HG03342 (cell line): ENCODE measurements around the gene GUCA2B.

Experiments
- ATAC-seq: cut with Tn5 transposase; IDR thresholded peaks from one replicate; pipeline ENCODE4 v1.9.1; 2021; ENCODE audit warnings: mild to moderate bottlenecking, moderate library complexity; ENCODE audit not compliant: unreplicated experiment

The GUCA2B gene

DNA sequence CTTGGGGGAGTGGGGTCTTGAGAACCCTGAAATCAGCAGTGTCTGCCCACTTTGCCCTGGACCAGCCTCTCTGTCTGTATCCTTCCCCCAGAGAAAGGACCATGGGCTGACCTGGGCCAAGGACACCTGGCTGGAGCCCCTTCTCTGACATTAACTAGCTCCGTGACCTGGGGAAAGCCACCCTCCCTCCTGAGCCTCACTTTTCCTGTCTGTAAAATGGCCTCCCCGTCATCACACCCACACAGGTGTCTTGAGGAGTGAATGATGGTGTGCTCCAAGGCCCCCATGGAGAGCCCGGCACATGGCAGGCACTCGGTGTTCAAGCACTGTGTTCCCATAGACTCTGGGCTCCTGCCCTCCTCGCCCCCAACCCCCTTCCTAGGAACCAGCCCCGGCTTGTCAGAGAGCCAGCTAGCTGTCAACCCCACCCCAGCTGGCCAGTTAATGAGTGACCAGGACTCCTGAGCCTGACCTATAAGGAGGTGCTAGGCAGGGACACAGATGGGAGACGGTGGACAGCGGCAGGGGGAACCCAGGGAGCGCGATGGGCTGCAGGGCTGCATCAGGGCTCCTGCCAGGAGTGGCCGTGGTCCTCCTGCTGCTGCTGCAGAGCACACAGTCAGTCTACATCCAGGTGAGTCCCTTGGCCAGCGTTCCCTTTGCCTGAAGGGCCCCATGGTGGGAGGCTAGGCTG is at the start of gene GUCA2B:
GUCA2B (plus strand) TSS at position 504 of the 694 bp plus-strand sequence; CDS start at position 545, 41 bp downstream.
- ATAC-seq = no peak

- no peak for ATAC-seq
These were observed 48.2 kb upstream of the GUCA2B start for GRCh38 chr1:42105025-42105424.

- no peak for ATAC-seq
These were observed 44.9 kb upstream of the GUCA2B start for GRCh38 chr1:42108309-42108708.

DNA sequence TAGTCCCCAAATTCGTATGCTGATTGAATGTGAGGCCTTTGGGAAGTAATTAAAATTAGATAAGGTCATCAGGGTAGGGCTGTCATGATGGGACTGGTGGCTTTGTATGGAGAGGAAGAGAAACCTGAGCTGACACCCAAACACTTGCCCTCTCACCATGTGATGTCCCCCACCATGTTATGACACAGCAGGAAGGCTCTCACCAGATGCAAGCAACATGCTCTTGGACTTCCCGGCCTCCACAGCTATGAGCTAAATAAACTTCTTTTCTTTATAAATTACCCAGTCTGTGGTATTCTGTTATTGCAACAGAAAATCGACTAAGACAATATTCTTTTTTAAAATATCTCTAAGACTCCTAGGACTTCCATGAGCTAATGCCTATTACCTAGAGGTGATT is 43.6 kb upstream of the GUCA2B start:
- no peak for ATAC-seq

GRCh38 chr1:42114229-42114628 is 39.0 kb upstream of the GUCA2B start:
- no peak for ATAC-seq

- ATAC-seq = no peak
These were observed 36.0 kb upstream of the GUCA2B start for GRCh38 chr1:42117214-42117613.

DNA sequence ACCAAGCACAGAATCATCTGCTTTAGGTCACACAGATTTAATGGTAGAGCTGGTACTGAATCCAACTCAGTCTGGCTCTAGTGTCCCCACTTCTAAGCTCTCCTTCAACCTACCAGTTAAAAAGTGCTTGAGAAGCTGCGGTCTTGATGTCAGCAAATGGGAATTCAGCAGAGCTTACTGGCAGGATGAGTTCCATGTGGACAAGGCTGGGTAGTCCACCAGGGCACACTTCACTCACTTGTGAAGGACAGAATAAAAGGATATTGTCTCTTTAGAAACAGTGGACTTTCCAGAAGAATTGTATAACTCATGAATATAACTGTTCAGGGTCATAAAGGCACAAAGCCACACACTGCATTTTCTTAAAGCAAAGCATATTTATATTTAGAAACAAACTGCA is 35.1 kb upstream of the GUCA2B start:
- no peak for ATAC-seq

DNA sequence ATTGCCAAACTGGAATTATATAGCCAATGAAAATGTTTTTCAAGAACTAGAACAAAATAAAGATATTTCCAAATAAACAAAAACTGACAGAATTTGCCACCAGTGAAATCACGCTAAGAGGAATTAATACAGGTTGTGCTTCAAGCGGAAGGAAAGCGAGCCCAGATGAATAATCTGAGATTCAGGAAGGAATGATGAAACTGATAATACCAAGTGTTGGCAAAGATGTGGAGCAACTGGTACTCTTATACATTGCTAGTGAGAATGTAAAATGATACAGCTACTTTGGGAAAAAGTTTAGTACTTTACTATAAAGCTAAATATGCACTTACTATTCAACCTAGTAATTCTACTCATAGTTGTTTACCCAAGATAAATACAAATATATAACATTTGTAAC is 30.8 kb upstream of the GUCA2B start:
- ATAC-seq = no peak

- ATAC-seq = no peak
These were observed 27.7 kb upstream of the GUCA2B start for GRCh38 chr1:42125552-42125951.

GRCh38 chr1:42127767-42128166 is 25.4 kb upstream of the GUCA2B start:
- ATAC-seq = no peak

DNA sequence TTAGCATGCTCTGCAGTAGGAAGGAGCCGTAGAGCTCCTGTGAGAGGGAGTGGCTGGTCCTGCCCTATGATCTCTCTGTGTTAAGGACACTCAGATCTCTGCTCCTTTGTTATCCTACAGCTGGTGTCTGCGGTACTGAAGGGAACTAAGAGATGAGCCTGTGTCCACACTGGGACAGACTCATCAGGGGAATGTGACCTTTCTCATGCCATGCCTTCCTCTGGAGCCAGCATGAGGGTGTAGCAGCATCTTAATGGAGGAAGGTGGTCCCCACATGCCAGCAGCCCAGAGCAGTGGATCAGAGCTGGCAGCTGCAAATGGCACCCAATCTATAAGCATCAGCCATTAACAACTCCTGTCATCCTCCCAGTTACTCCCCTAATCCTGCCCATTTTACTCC is 24.7 kb upstream of the GUCA2B start:
- no peak for ATAC-seq

- no peak for ATAC-seq
These were observed 24.2 kb upstream of the GUCA2B start for GRCh38 chr1:42128964-42129363.

GRCh38 chr1:42130061-42130660 is 23.0 kb upstream of the GUCA2B start:
- ATAC-seq = no peak

GRCh38 chr1:42133390-42133789 is 19.8 kb upstream of the GUCA2B start:
- no peak for ATAC-seq

DNA sequence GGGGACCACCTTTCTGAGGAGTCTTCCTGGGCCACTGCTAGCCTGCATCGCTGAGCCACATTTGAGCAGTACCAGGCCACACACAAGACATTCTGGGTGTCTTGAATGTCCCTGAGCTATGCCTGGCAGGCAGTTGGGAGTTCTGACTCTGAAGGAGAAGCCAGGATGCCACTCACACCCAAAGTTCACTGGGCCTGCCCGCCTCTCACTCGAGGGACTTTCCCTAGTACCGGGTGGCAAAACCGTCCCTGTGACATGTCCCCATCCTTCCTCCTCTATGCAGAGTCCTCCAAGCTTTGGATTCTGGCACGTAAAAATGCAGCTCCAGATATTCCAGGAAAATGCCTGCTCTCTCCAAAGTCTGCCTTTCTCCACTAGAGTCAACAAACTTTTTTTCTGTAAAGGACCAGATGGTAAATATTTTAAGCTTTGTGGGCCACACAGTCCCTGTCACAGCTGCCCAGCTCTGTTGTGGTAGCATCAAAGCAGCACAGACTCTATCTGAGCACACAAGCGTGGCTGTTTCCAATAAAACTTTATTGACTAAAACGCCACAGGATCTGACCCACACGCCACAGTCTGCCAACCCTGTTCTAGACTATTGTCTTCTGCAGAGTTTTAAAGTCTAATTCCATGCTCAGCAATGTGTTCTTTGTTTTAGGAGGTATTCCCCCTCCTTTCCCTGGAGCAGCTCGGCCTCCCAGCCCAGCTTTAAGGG is 19.2 kb upstream of the GUCA2B start:
- ATAC-seq = no peak

DNA sequence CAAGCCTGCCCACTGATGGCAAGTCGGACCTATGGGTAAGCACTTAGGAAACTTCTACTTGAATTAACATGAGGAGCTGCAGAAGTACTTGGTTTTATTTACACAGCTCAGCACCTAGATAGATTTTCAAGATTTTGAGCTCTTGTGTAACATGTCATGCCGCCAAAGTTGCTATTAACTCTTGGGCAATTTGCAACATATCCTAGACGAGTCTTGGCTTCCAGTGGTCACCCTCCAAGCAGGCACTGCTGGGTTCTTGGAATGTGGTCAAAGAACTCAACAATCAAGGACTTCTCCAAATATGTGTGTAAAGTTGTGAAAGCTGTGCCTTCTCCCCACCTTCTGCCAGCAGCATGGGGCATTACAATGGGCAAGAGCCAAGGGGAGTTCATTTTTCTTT is 17.8 kb upstream of the GUCA2B start:
- no peak for ATAC-seq

DNA sequence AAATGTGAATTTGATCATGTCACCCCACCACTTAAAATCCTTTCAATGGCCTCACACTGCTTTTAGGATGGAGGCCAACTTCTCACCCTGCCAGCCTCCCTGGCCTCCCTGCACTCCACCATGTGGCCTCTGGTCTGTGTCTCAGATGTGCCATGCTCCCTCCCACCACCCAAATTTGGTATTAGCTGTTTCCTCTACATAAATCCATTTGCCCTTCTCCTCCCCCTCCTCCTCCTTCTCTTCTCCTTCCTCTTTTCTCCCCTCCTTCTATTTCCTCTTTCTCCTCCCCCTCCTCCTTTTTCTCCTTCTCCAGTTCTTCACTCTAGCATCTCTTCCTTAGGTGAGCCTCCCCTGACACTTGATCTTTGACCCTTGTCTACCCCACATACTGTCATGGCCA is 16.7 kb upstream of the GUCA2B start:
- ATAC-seq = no peak

DNA sequence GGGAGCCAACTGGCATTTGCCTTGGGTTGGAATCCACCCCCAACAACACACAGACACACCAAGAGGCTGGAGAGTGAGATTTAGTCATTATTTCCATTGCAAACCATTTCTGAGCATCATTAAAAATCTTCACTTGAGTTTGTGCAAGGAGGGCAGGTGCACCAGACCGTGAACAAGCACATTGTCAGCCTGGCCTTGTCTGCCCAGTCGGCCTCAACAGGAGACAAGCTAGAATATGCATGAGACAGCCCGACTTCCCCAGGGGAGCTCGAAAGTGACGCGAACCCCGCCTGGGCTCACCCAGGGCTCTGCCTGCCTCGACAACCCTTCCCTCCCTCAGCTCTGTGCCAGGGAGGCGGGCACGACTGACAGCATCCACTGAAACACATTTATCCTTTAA is 15.4 kb upstream of the GUCA2B start:
- no peak for ATAC-seq

- ATAC-seq = no peak
These were observed 14.6 kb upstream of the GUCA2B start for GRCh38 chr1:42138586-42138985.

DNA sequence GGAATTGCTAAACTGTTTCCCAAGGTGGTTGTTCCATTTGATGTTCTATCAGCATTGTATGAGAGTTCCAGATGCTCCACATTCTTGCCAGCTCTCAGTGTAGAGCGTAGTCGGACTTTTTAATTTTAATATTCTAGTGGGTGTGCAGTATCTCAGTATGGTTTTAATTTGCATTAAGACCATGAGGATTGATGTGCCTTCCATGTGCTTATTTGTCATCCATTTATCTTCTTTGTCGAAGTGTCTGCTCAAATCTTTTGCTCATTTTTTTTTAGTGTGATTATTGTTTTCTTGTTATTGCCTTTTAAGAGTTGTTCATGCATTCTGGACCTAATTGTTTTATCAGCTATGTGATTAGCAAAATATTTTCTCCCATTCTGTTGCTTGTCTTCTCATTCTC is 13.8 kb upstream of the GUCA2B start:
- ATAC-seq = no peak

DNA sequence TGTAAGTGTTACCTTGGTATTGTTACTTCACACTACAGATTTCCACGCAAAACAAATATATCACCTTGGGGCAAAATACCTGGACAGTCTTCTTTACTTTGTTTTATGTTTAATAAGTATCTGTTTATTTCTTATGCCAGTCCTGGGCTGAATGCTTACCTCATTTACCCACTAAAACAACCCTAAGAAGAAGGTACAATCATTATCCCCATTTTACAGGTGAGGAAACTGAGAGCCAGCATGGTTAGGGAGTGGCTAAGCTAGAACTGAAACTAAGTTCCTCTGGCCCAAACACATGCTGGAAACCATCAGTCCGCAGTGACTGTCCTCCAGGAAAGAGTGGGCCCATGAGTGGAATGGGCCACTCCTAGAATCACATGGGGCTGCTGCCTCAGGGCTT is 13.0 kb upstream of the GUCA2B start:
- ATAC-seq = no peak

- ATAC-seq = no peak
These were observed 11.2 kb upstream of the GUCA2B start for GRCh38 chr1:42141978-42142377.
